ENCODE measurements around the gene NOD1.
A peak's percentile ranks its signal among the peaks of the same experiment; 100 is the strongest.
"Not testable (repeated sequence)": the region's sequence is repeated elsewhere in the genome, so short reads cannot be mapped to it uniquely, and the experiment has no call there.

NOD1 gene

DNA sequence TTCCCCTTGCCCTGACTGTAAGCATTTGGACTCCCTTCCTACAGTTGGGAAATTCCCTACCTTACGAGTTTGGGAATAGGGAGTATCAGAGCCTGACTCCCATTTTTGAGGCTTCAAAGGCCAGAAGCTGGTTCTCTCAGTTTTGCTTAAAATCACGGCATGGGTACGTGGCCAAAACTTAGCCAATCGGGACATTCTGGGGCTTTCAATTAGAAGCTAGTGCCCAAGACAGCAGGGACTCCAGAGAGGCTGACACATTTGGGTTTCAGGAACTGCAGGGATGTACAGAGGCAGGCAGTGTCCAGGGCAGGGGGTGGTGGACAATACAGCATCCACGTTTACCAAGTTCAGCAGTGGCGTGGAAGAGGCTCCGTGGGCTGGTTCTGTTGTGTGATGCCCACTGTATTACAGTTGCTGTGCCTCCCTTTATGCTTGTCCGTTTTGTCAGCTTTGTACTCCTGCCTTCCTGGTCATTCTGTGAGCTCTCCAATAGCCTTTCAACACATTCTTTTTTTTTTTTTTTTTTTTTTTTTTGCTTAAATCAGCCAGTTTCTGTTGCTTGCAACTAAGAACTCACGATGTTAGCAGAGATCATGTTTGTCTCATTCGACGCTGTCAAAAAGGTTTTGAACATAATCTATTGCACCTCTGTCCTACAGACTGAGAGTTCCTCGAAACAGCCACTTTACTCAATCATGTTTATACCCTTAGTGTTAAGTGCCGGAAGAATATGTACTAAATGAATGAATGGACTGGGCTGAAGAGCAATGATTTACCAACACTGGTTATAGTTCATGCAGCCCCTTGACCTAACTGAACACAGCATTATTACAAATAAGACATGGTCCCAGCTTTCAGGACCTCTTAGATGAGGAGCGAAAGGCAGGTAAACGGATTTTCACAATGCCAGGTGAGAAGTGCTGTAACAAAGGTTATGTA is 25.0 kb upstream of the NOD1 start:
- no peak for DNase-seq

DNA sequence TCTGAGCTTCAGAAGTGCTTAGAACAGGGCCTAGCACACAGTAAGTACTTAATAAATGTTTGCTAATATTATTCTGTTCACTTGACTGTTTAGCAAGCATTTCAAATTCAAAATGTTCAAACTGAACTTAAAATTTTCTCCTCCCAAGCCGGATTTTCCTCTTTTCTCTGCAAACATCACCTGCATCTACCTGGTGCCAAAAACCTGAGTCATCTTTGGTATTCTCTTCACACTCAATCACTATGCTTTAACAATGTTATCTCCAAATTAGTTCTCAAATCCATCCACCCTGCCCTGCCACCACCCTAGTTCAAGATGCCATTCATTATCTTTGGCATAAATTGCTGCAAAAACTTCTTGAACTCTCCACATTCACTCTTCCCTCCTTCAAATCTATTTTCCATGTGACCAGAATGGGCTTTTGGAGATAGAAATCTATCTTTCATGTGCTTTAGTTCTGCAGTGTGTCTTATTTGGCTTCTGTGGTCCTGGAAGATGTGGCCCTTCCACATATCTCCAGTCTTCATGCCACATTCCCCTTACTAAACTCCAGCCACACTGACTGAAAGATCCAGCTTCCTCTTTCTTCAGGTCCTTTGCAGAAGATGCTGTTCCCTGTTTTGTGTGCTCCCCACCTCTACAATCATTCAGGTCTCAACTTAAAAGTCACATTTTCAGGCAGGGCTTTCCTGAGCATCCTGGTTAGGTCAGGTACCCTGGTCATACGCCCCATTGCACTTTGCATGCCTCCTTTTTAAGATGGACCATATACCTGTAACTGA is 24.1 kb upstream of the NOD1 start:
- DNase-seq = no peak

DNA sequence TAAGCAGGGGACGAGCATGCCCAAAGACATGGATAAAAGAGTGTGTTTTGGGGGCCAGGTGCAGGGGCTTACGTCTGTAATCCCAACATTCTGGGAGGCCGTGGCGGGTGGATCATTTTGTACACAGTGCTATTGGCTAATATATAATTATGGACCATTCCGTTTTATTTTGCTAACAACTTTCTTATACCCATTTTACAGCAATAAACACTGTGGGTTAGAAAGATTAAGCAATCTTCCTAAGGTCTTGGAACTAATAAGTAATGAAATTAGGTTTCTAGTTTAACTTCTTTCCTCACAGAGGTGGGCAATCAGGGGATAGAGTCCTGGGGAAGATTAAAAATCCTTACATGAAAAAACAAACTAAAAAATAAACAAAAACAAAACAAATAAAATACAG is 22.7 kb upstream of the NOD1 start:
- no peak for DNase-seq

DNA sequence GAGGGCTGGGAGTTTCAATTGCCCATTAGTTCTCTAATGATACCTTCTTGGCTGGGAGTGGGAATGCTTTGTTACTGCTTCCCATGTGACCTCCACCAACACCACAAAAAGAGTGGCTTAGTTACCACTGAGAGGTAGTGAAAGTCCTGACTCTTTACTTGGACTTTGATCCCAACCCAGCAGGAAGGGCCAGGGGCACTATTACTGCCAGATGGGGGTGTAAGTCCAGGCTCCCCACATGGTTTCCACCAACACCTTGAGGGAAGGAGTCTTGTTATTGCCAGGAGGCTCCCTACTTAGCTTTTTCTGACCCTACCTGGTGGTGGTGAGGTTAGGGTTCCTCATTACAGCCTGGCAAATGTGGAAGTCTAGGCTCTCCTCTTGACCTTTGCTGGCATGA is 14.6 kb upstream of the NOD1 start:
- no peak for DNase-seq

DNA sequence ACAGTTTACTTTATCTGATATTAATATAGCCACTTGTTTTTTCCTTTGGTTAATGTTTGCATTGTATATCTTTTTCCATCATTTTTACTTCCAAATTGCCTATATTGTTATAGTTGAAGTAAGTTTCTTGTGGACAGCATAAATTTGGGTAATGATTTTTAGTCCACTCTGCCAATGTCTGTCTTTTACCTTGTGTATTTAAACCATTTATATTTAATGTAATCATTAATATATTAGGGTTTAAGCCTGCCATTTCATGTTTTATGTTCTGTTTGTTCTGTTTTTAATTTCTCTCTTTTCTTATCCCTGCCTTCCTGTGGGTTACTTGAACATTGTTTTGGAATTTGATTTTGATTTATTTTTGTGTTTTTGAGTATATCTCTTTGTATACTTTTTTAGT is 12.8 kb upstream of the NOD1 start:
- DNase-seq = no peak

DNA sequence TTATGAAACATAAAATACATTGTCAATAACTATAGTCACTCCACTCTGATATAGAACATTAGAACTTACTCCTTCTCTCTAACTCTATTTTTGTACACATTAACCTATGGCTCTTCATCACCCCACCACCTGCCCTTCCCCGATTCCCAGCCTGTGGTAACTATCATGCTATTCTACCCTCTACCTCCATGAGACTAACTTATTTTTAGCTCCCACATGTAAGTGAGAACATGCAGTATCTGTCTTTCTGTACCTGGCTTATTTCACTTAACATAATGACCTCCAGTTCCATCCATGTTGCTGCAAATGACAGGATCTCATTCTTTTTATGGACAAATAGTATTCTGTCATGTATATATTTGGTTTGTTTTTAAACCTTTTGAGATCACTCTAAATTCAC is 8.8 kb upstream of the NOD1 start:
- no peak for DNase-seq

DNA sequence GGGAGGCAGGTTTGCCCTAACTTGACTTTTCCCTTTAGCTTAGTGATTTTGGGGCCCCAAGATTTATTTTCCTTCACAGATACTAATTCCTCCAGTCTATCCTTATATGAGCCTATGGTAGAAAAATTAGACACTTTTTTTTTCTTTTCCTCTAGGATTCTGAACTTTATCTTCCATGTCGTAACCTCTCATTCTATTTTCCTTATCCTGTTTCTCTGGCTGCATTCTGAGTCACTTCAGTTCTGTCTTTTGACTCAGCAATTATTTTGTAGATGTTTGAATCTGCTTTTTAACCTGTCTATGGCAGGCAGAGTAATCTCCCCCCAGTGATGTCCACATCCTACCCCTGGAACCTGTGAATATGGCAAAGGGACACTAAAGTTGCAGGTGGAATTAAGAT is 7.1 kb upstream of the NOD1 start:
- DNase-seq = no peak

DNA sequence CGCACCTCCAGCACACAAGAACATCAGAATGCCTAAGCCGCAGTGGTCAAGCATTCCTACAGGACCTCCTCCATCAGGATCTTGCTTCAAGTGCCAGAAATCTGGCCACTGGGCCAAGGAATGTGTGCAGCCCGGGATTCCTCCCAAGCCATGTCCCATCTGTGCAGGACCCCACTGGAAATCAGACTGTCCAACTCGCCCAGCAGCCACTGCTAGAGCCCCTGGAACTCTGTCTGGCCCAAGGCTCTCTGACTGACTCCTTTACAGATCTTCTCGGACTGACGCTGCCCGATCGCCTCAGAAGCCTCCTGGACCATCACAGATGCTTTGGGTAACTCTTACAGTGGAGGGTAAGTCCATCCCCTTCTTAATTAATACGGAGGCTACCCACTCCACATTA is 2.8 kb upstream of the NOD1 start:
- DNase-seq = not testable (repeated sequence)

DNA sequence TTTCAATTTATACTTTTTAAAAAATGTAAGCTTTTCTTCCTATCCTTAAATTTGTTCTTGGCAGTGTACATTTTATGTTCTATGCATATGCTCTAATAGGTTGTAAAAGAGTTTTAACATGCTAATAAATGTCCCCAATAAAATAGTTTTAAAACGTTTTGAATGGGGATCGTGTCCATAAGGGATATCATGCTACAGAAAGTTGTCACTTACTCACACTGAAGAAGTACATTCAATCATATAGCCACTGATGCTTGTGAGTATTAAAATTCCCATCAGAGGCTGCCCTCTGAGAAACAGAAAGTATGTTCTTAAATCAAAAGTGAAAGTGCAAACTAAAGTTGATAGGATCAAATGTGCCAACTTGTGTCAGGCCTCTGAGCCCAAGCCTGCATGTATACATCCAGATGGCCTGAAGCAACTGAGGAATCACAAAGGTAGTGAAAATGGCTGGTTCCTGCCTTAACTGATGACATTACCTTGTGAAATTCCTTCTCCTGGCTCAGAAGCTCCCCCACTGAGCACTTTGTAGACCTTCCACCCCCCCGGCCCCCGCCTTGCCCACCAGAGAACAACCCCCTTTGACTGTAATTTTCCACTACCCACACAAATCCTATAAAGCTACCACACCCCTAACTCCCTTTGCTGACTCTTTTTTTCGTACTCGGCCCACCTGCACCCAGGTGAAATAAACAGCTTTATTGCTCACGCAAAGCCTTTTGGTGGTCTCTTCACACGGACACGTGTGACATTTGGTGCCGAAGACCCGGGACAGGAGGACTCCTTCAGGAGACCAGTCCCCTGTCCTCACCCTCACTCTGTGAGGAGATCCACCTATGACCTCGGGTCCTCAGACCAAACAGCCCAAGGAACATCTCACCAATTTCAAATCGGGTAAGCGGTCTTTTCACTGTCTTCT is 877 bp upstream of the NOD1 start:
- peak; percentile 25 to 28 for DNase-seq

DNA sequence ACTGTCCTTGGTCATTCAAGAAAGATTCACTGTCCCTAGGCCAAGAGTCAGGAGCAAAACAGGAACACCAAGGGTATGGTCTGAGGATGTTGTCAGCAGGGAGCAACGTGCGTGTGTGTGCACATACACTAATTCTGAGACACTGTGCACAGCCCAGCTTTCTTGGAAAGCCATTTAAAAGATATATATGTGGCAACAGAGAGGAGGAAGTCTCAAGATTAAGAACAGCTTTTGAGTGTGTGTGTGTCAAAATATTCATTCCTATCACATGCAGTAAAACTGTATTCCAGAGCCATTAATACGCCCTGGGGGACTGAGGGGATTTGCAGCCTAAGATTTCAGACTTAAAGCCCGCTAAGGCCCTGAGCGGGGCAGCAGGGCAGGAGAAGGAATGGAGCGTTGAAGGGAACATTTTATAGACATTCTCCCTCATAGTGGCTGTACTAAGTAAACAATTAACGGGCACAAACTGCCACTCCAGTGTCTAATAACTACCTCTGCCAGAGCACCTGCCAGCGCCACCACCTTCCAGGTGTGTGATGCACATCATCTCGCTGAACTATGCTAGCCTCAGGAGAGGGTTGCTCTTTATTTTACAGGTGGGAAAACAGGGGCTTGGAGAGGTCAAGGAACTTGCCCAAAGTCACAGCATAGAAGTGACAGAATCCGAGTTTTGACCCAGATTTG is 2.0 kb downstream of the NOD1 start:
- DNase-seq = no peak

DNA sequence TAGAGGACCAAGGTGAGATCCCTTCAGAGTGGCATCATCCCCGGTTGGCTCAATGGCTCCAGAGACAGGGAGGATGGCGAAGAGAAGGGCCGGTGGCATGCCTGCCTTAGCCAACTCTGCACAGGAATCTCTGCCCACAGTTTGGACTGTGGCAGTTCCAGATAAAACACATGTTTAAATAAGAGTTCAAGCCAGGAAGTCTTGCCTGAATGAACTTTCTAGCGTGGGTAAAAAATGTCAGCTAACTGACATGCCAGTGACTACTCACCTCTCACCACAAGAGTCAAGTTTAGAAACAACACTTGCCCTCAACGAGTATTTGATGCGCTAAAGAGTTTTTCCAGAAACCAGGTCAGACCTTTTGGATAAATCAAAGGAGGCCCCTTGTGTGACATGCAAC is 3.0 kb downstream of the NOD1 start:
- no peak for DNase-seq

DNA sequence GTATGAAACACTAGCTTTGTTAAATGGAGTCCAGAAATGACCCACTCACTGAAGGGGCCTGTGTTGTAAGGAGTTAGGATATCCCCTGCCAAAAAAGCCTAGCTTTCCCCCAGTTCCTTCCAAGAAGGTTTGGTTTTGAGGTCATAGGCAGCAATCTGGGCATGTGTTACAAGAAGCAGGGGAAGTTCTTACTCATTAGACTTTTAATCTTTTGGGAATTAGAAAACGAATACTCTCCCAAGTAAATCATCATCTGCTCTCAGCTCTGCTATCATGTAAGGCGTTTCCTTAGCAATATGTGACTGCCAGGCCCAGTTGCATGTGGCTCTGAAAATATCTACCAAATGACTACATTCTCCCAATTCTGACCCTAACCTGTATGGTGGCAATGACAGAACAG is 3.7 kb downstream of the NOD1 start:
- DNase-seq = no peak

DNA sequence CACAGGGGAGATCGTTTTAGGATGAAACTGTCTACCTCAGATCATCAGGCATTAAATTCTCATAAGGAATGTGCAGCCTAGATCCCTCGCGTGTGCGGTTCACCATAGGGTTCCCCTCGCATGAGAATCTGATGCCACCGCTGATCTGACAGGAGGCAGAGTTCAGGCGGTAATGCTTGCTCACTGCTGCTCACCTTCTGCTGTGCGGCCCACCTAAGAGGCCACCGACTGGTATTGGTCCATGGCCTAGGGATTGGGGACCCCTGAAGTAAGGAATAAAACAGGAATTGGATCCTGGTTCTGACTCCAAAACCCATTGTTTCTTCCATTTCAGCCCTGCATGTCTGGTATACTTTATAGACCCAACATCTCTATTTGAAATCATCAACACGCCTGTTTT is 4.1 kb downstream of the NOD1 start:
- no peak for DNase-seq

DNA sequence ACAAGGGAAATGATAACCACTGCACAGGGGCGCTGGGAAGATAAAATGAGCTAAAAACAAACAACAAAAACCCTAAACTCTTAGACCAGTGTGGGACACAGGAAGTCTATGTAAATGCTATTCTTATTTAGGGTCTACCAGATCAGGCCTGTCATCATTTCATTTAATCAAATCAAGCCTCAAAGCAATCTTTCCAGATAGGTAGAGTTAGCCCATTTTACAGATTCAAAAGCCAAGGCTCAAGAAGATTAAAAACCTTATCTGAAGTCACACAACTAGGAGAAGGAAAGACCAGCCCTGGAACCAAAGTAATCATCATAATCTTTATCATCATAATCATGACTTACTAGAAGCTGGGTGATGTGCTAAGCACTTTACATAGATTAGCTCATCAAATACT is 4.7 kb downstream of the NOD1 start:
- DNase-seq = no peak

DNA sequence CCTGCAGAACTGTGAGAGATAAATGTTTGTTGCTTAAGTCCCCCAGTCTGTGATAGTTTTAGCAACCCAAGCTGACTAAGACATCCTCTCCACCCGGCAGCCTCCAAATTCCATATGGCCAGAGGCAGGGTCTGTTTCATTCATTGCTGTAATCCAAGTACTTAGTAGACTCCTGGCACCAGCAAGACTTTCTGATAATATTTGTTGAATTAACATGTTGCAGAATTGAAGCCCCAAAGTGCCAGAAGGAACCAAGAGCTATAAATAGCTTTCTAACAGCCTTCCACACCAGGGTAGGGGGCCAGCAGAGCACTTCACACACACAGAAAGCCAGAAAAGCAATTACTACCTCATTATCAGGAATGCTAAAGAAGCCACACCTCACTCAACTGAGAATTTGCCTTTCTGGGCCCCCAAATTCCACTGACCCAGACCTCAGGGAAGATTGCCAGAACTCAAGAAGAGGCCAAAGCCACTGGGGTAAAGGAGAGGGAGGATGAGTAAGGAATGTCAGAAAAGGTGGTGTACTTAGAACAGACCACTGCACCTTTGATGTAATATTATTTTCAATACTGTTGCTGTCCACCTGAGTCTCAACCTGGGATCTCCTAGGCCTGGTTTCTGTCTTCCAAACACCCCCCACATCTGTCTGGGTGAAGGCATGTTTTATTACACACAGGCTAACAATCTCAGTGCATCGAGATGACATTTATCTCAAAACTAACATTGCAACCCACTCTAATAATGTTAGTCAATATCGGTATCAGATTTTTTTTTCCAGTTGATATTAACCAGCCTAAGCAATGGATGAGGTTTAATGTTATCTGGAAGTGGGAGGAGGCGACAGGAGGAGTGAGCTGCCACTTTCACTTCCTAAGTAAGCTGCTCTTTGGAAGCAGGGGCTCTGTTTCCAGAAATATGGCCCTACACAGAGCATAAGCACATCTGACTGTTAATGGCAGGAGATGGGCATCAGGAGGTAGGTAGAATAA is 5.5 kb downstream of the NOD1 start:
- no peak for DNase-seq

DNA sequence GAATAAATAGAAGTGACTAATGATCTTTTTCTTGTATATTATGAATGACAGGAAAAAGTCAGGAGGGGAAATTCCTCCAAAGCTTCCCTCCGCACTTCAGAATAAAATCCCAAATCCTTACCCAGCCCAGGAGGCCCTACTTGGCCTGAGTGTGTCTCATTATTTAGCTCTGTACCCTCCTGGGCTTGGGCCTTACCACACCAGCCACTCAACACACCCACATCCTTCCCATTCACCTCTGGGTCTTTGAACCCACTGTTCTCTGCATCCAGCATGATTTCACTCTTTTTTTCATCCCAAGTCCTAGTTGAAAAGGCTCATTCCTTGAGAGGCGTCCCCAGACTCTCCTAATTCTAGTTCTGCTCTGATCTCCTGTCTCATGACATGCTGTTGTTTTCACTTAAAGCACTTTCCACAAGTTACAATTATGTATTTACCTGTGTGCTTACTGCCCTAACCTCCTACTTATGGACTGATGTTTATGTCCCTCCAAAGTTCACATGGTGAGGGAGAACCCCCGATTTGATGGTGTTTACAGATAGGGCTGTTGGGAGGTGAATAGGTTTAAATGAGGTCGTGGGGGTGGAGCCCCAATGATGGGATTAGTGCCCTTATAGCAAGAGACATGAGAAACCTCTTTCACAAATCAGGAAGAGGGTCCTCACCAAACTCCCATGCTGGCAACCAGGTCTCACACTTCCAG is 6.4 kb downstream of the NOD1 start:
- no peak for DNase-seq

DNA sequence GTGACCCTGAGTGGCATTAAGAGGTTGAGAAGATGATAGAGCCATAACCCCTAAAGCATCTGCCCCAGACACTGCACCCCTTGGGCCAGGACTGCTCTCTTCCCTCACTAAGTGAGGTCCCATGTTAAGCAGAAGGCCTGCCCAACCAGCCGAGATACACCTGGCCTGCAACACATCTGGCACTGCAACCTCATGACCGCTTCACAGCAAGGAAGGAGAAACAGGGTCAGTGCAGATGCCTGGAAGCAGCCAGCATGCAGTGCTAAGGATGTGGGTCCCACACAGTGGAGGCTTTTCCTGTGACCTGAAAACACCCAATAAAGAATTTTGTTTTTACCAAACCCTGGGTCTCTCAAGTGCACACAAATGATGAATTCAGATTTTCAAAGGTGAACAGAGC is 7.4 kb downstream of the NOD1 start:
- no peak for DNase-seq

DNA sequence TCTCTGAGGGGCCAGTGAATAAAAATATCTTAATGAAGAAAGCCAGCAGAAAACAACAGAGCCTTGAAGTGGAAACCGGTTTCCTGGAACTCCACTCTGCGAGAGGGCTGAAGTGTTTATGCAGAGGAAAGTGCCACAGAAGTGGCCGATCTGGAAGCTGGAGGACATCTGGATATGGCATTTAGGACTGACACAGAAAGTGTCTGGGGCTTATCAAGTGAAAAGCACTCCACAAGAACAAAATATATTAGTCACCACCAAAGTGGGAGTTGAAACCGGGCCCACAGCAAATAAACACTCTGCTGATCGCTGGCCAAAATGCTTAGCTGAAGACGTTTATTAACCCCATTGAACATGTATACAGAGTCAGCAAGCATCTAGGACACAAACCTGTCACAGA is 7.8 kb downstream of the NOD1 start:
- no peak for DNase-seq

DNA sequence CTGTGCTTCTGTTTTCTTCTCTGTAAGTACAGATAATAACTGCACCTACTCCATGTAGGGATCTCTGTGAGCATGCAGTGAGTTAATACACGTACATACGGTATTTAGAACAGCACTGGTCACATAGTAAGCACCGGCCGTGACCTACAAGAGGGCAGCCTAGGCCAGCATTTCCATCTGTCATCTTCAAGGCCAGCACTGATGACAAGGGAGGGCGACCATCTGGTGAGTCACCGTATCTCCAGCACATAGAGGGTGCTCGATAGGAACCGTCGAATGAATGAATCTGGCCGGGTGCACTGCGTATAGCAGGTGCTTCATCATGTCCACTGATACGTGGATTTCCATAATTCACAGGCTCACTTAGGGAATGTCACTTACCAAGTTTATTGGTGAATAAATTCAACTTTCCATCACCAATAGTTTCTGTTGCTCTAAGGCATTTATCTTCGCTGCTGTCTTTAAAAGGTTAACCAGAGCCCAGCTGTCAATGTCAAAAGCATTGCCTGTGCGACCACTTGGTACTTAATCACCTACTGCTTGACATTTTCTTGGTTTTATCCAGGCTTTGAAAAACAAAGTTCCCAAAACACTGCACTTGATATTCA is 8.3 kb downstream of the NOD1 start:
- no peak for DNase-seq

DNA sequence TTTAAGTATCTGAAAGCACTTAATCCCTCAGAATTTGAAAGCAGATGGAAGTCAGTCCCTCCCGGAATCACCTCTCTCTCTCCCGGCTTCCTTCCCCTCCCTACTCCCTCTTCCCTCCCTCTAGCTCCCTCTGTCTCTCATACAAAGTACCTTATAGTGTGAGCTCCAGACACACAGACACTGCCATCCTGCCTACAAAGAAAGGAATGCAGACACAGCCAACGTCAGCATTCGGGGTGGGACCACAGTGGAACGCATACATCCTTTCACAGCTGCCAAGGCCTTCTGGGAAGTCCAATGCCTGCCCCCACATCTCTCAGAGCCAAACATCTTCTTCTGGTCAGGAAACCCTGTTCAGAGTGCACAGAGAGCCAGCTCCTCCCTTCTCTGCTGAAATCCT is 9.3 kb downstream of the NOD1 start:
- DNase-seq = no peak
